Measurements from ENCODE around the gene PPFIA4. TPM values are rescaled to one million over a fixed set of nuclear protein-coding genes. Genes with fewer than 3 reads are reported as not detected.

The PPFIA4 gene
- total RNA-seq, 3 donors from 2014 or later (not counting 1 experiment from before 2014, with no cell fraction given) = 0.18 to 0.88 (median 0.33) TPM

DNA sequence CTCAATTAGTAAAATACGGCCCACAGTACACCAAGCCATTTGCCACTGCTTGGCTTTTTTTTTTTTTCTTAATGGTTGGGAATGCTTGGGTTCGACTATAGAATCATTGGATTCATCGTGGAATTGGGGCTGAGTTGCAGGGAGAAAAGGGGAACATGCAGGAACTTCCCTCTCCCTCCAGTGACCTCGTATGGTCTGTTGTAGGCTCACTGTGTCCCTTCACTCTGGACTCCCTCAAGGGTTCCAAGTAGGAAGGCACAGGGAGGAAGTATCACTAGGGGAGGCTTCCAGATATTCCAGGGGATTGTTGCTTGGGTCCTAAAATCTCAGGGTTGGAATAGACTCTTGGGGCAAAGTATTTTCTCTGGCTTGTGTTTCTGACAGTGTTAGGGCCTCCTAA, 24.5 kb downstream of the PPFIA4 start:
- Histone ChIP-seq H3K36me3 (ENCODE audit: control insufficient read depth, insufficient read depth, low read length) (no peaks in the 10 kb centered on the region), H3K9me3 (ENCODE audit: control insufficient read depth, insufficient read depth, low read length) (no peaks in the 10 kb centered on the region), H3K27ac (ENCODE audit: low read length) (no peak overlapping the region), H3K4me1 (ENCODE audit: control insufficient read depth, insufficient read depth, low read length) (no peaks in the 10 kb centered on the region), H3K4me3 (ENCODE audit: low read length) (no peak overlapping the region), H3K27me3 (ENCODE audit: control insufficient read depth, insufficient read depth, low read length) (no peaks in the 10 kb centered on the region)
- TF ChIP-seq, protein P1, sequence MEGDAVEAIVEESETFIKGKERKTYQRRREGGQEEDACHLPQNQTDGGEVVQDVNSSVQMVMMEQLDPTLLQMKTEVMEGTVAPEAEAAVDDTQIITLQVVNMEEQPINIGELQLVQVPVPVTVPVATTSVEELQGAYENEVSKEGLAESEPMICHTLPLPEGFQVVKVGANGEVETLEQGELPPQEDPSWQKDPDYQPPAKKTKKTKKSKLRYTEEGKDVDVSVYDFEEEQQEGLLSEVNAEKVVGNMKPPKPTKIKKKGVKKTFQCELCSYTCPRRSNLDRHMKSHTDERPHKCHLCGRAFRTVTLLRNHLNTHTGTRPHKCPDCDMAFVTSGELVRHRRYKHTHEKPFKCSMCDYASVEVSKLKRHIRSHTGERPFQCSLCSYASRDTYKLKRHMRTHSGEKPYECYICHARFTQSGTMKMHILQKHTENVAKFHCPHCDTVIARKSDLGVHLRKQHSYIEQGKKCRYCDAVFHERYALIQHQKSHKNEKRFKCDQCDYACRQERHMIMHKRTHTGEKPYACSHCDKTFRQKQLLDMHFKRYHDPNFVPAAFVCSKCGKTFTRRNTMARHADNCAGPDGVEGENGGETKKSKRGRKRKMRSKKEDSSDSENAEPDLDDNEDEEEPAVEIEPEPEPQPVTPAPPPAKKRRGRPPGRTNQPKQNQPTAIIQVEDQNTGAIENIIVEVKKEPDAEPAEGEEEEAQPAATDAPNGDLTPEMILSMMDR (IDR thresholded peaks at IDR 0.05) = no peak
- Mint-ChIP-seq H3K4me1 (no peaks in the 10 kb centered on the region), H3K27ac (no peak overlapping the region), H3K36me3 (no peaks in the 10 kb centered on the region), H3K9me3 (no peaks in the 10 kb centered on the region), H3K27me3 (ENCODE audit: low read depth in 2 of 2) (peaks cover 19 to 33% of the 10 kb centered on the region in 2 donors), H3K4me3 (no peak overlapping the region)
- no peak for DNase-seq
- WGBS (ENCODE audit: insufficient coverage) = no CpG with 5 or more reads among the region's 4 CpGs
- intact Hi-C loops (cut with micrococcal nuclease) = no loop called here
- ATAC-seq = no peak

GRCh38 chr1:203051841-203052324, 25.6 kb downstream of the PPFIA4 start:
- no peak for ATAC-seq
- H3K36me3 ChIP-seq (ENCODE audit: control insufficient read depth, insufficient read depth, low read length) = no peaks in the 10 kb centered on the region
- Mint-ChIP-seq H3K4me1 (no peaks in the 10 kb centered on the region), H3K4me3 (no peak overlapping the region), H3K36me3 (no peaks in the 10 kb centered on the region), H3K27ac (no peak overlapping the region), H3K9me3 (no peaks in the 10 kb centered on the region), H3K27me3 (ENCODE audit: low read depth in 2 of 2) (peaks cover 19 to 44% of the 10 kb centered on the region in 2 donors)
- no peak overlapping the region for H3K4me3 ChIP-seq (ENCODE audit: low read length)
- intact Hi-C loops (cut with micrococcal nuclease) = no loop called here
- H3K4me1 ChIP-seq (ENCODE audit: control insufficient read depth, insufficient read depth, low read length) = no peaks in the 10 kb centered on the region
- H3K27me3 ChIP-seq (ENCODE audit: control insufficient read depth, insufficient read depth, low read length) = no peaks in the 10 kb centered on the region
- no peak overlapping the region for H3K27ac ChIP-seq (ENCODE audit: low read length)
- DNase-seq = no peak
- H3K9me3 ChIP-seq (ENCODE audit: control insufficient read depth, insufficient read depth, low read length) = no peaks in the 10 kb centered on the region
- TF ChIP-seq, protein P1 (IDR thresholded peaks at IDR 0.05) = no peak
- WGBS (ENCODE audit: insufficient coverage) = 29% methylated on average over 20 of the region's 20 CpGs

DNA sequence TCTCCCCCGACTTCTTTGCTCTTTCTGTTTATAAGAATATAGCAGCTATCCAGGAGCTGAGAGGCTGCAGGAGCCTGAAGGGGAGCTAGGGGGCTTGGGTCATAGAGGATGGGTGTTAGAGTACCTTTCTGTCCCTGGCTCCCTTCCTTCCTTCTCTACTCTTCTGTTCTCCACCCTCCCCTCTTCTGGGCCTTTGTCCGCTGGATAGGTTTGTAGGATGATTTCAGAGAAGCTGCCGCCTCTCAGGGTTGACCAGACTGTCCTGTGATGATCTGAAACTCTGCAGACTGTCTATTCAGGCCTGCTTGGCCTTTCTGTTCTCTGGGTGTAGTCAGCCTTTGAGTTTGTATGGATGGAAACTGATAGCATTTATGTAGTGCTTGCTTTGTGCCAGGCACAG, 26.3 kb downstream of the PPFIA4 start:
- H3K27me3 Mint-ChIP-seq (ENCODE audit: low read depth in 2 of 2) = peaks cover 18 to 49% of the 10 kb centered on the region in 2 donors
- H3K9me3 Mint-ChIP-seq = no peaks in the 10 kb centered on the region
- no peak overlapping the region for H3K27ac Mint-ChIP-seq
- no peaks in the 10 kb centered on the region for H3K4me1 Mint-ChIP-seq
- H3K4me3 Mint-ChIP-seq = no peak overlapping the region
- no peak overlapping the region for H3K27ac ChIP-seq (ENCODE audit: low read length)
- H3K9me3 ChIP-seq (ENCODE audit: control insufficient read depth, insufficient read depth, low read length) = no peaks in the 10 kb centered on the region
- intact Hi-C loops (cut with micrococcal nuclease) = no loop called here
- H3K36me3 ChIP-seq (ENCODE audit: control insufficient read depth, insufficient read depth, low read length) = no peaks in the 10 kb centered on the region
- WGBS (ENCODE audit: insufficient coverage) = 89% methylated on average over 1 of the region's 3 CpGs
- ATAC-seq = no peak
- no peak for DNase-seq
- no peaks in the 10 kb centered on the region for H3K36me3 Mint-ChIP-seq
- TF ChIP-seq, protein P1 (IDR thresholded peaks at IDR 0.05) = no peak
- no peak overlapping the region for H3K4me3 ChIP-seq (ENCODE audit: low read length)
- H3K4me1 ChIP-seq (ENCODE audit: control insufficient read depth, insufficient read depth, low read length) = no peaks in the 10 kb centered on the region
- no peaks in the 10 kb centered on the region for H3K27me3 ChIP-seq (ENCODE audit: control insufficient read depth, insufficient read depth, low read length)

DNA sequence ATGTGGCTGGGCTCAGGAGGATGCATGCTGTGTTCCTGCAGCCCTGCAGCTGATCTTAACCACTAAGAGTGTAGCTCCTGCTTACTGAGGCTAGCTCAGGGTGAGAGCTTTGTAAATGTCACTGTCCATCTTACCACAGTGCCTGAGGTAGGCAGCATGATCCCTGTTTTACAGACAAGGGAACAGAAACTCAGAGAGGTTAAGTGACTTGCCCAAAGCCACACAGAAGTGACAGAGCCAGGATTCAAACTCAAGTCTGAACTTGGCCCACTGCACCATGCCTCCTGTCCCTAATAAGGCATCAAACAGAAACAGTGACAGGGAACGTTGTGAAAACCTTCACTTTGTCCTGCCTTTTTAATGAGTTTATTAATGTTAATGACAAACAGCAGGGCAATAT, 27.9 kb downstream of the PPFIA4 start:
- Mint-ChIP-seq H3K4me1 (peaks cover 0 to 5% of the 10 kb centered on the region in 2 donors), H3K4me3 (no peak overlapping the region), H3K9me3 (no peaks in the 10 kb centered on the region), H3K27ac (no peak overlapping the region), H3K27me3 (ENCODE audit: low read depth in 2 of 2) (peaks cover 13 to 46% of the 10 kb centered on the region in 2 donors), H3K36me3 (no peaks in the 10 kb centered on the region)
- intact Hi-C loops (cut with micrococcal nuclease) = no loop called here
- Histone ChIP-seq H3K36me3 (ENCODE audit: control insufficient read depth, insufficient read depth, low read length) (no peaks in the 10 kb centered on the region), H3K27ac (ENCODE audit: low read length) (no peak overlapping the region), H3K4me1 (ENCODE audit: control insufficient read depth, insufficient read depth, low read length) (peaks cover 6% of the 10 kb centered on the region), H3K9me3 (ENCODE audit: control insufficient read depth, insufficient read depth, low read length) (no peaks in the 10 kb centered on the region), H3K4me3 (ENCODE audit: low read length) (no peak overlapping the region), H3K27me3 (ENCODE audit: control insufficient read depth, insufficient read depth, low read length) (no peaks in the 10 kb centered on the region)
- DNase-seq (no peak), ATAC-seq (no peak)
- TF ChIP-seq, protein P1 (IDR thresholded peaks at IDR 0.05) = no peak
- 47% methylated on average over 1 of the region's 1 CpG for WGBS (ENCODE audit: insufficient coverage)

Measured in natural killer cell (primary cell).